Measurements from ENCODE around the gene PIAS1.

DNA sequence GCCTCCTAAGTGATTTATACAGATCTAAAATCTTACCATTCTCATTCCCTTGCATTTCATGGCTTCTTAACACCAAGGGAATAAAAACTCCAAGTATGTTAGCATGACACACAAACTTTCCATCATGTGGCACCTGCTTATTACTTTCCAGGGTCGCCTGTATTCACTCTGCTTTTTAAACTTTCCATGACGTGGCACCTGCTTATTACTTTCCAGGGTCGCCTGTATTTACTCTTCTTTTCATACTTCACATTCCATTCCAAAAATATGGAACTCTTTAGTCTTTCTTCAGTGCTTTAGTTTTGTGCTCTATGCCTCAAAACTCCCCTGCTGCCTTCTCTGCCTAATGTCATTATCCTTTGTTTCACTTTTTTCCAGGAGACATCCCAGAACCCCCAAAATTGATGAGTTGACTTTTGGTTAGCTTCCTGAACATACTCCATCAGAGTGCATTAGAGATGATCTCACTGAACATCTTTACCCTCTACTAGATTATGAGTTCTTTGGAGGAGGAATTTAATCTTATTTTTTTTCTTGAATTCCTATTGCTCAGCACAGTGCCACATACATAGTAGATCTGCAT lies 104.0 kb downstream of the PIAS1 start:
- no peak for TF ChIP-seq MXD4 (CRISPR knock-in tag; IDR thresholded peaks at IDR 0.05; ENCODE audit: borderline replicate concordance)
- TF ChIP-seq, protein P1, sequence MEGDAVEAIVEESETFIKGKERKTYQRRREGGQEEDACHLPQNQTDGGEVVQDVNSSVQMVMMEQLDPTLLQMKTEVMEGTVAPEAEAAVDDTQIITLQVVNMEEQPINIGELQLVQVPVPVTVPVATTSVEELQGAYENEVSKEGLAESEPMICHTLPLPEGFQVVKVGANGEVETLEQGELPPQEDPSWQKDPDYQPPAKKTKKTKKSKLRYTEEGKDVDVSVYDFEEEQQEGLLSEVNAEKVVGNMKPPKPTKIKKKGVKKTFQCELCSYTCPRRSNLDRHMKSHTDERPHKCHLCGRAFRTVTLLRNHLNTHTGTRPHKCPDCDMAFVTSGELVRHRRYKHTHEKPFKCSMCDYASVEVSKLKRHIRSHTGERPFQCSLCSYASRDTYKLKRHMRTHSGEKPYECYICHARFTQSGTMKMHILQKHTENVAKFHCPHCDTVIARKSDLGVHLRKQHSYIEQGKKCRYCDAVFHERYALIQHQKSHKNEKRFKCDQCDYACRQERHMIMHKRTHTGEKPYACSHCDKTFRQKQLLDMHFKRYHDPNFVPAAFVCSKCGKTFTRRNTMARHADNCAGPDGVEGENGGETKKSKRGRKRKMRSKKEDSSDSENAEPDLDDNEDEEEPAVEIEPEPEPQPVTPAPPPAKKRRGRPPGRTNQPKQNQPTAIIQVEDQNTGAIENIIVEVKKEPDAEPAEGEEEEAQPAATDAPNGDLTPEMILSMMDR (IDR thresholded peaks at IDR 0.05), result no peak
- no peak for TF ChIP-seq NFYB (CRISPR knock-in tag; conservative IDR thresholded peaks at IDR 0.05; ENCODE audit: low read depth)
- TF ChIP-seq, protein P2, sequence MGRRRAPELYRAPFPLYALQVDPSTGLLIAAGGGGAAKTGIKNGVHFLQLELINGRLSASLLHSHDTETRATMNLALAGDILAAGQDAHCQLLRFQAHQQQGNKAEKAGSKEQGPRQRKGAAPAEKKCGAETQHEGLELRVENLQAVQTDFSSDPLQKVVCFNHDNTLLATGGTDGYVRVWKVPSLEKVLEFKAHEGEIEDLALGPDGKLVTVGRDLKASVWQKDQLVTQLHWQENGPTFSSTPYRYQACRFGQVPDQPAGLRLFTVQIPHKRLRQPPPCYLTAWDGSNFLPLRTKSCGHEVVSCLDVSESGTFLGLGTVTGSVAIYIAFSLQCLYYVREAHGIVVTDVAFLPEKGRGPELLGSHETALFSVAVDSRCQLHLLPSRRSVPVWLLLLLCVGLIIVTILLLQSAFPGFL (CRISPR knock-in tag; IDR thresholded peaks at IDR 0.05; ENCODE audit: borderline replicate concordance), result no peak
- TF ChIP-seq, protein P3, sequence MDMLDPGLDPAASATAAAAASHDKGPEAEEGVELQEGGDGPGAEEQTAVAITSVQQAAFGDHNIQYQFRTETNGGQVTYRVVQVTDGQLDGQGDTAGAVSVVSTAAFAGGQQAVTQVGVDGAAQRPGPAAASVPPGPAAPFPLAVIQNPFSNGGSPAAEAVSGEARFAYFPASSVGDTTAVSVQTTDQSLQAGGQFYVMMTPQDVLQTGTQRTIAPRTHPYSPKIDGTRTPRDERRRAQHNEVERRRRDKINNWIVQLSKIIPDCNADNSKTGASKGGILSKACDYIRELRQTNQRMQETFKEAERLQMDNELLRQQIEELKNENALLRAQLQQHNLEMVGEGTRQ (CRISPR knock-in tag; IDR thresholded peaks at IDR 0.05), result no peak
- TF ChIP-seq ZBTB21 (CRISPR knock-in tag; IDR thresholded peaks at IDR 0.05; ENCODE audit: borderline replicate concordance), result no peak
- TF ChIP-seq SMAD3 (CRISPR knock-in tag; IDR thresholded peaks at IDR 0.05; ENCODE audit: borderline replicate concordance), result no peak
- no peak for TF ChIP-seq ZNF416 (CRISPR knock-in tag; IDR thresholded peaks at IDR 0.05)
- TF ChIP-seq, protein P4, sequence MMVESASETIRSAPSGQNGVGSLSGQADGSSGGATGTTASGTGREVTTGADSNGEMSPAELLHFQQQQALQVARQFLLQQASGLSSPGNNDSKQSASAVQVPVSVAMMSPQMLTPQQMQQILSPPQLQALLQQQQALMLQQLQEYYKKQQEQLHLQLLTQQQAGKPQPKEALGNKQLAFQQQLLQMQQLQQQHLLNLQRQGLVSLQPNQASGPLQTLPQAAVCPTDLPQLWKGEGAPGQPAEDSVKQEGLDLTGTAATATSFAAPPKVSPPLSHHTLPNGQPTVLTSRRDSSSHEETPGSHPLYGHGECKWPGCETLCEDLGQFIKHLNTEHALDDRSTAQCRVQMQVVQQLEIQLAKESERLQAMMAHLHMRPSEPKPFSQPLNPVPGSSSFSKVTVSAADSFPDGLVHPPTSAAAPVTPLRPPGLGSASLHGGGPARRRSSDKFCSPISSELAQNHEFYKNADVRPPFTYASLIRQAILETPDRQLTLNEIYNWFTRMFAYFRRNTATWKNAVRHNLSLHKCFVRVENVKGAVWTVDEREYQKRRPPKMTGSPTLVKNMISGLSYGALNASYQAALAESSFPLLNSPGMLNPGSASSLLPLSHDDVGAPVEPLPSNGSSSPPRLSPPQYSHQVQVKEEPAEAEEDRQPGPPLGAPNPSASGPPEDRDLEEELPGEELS (CRISPR knock-in tag; IDR thresholded peaks at IDR 0.05), result no peak
- TF ChIP-seq CREM (CRISPR knock-in tag; IDR thresholded peaks at IDR 0.05), result no peak
- TF ChIP-seq, protein P5, sequence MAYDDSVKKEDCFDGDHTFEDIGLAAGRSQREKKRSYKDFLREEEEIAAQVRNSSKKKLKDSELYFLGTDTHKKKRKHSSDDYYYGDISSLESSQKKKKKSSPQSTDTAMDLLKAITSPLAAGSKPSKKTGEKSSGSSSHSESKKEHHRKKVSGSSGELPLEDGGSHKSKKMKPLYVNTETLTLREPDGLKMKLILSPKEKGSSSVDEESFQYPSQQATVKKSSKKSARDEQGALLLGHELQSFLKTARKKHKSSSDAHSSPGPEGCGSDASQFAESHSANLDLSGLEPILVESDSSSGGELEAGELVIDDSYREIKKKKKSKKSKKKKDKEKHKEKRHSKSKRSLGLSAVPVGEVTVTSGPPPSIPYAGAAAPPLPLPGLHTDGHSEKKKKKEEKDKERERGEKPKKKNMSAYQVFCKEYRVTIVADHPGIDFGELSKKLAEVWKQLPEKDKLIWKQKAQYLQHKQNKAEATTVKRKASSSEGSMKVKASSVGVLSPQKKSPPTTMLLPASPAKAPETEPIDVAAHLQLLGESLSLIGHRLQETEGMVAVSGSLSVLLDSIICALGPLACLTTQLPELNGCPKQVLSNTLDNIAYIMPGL (CRISPR knock-in tag; IDR thresholded peaks at IDR 0.05), result no peak
- no peak for TF ChIP-seq ZNF232 (CRISPR knock-in tag; IDR thresholded peaks at IDR 0.05)
- TF ChIP-seq TEAD1 (CRISPR knock-in tag; IDR thresholded peaks at IDR 0.05), result no peak
- no peak for TF ChIP-seq TEAD4 (CRISPR knock-in tag; IDR thresholded peaks at IDR 0.05)

Measured in WTC11 (cell line).